ENCODE results near the gene EHD4.

EHD4 gene

DNA sequence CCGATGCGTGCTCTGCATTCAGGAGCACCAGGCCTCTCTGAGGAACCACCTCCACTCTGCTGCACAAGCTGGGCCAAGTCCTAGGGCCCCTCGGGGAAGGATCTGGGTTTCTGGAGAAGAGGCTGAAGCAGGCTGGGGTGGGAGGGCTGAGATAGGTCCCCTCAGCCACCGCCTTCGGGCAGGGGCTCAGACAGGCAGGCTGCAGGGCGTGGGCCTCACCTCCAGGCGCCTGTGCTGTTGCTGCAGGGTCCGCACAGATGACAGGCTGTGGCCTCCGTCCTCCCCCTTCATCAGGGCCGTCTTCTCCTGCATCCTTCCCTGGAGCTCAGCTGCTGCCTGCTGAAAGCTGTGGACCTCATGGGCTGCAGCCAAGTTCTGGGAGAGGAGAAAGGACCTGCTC is 118.5 kb downstream of the EHD4 start:
- H3K4me3 ChIP-seq (ENCODE audit: extremely low read depth, insufficient read depth, low read length, poor library complexity, severe bottlenecking) = no peak overlapping the region
- H3K9me3 ChIP-seq (ENCODE audit: control insufficient read depth, low read length) = no peaks in the 10 kb centered on the region
- WGBS, 2 experiments (ENCODE audit: insufficient coverage in 2 of 2) = 89 to 92% methylated on average over 8 to 10 of the region's 10 CpGs
- no peaks in the 10 kb centered on the region for H3K36me3 ChIP-seq (ENCODE audit: control insufficient read depth, insufficient read depth, low read length)
- no peaks in the 10 kb centered on the region for H3K4me1 ChIP-seq (ENCODE audit: control insufficient read depth, insufficient read depth, low read length, poor library complexity, severe bottlenecking)
- H3K27ac ChIP-seq (ENCODE audit: low read depth, low read length, severe bottlenecking) = no peak overlapping the region

DNA sequence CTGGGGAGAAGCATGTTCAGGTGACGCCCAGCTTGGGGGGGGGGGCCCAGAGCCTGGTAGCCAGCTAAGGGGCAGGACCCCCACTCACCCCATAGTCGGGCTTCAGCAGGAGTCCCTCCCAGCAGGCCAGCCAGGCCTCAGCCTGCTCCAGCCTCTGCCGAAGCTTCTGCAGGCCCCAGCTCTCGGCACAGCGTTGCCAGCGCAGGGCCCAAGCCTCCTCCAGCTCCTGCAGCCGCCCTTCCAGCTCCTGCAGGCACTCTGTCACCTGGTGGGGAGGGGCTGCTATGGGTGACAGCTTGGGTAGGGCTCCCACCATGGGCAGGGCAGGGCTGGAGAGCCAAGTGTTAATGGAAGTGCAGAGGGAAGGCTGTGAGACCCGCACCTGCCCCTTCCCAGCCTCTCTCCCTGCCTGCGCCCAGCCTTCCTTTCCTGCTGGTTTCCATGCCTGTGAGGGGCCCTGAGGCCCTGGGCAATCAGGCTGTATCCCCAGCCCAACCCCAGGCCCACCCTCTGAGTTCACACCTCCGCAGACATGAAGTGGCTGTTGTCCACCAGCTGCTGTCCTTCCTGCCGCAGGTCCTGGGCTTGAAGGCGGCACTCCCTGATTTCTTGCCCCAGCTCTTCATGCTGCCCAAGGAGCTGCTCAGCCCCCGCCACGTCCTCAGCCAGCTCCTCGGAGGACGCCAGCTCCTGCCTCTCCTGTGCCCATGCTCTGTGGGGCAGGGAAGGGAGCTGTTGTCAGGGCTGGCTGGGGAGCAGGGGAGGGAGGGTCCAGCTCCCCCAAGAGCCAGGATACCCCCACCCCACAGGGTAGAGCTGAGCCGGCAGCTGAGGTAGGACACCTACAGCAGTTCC is 119.4 kb downstream of the EHD4 start:
- 74 to 79% methylated on average over 11 to 14 of the region's 17 CpGs for WGBS, 2 experiments (ENCODE audit: insufficient coverage in 2 of 2)
- Histone ChIP-seq H3K9me3 (ENCODE audit: control insufficient read depth, low read length) (no peaks in the 10 kb centered on the region), H3K27ac (ENCODE audit: low read depth, low read length, severe bottlenecking) (no peak overlapping the region)

DNA sequence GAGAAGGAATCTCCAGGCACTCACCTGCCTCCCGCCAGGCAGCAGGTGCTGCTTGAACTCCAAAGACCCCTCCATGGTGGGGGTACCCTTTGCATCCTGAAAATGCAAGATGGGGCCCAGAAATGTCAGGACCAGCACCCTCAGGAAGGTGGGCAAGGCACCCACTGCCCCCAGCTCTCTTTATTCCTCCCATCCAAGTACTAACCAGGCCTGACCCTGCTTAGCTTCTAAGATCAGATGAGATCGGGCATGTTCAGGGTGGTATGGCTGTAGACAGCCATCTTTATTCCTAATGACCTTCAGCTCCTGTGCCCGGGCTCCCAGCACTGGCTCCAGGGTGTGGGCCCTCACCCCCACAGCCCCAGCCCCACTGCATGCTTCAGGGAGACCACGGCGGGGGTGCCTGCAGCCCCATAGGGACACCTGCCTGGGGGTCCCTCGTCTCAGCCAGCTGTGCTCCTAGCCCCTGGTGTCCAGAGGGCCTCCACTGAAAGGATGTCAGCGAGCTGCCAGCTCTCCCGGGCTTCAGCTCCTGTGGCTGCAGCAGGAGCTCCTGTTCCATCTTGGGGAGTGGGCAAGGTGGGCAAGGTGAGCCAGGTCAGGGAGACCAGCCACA is 120.5 kb downstream of the EHD4 start:
- Histone ChIP-seq H3K4me1 (ENCODE audit: control insufficient read depth, insufficient read depth, low read length, poor library complexity, severe bottlenecking) (no peaks in the 10 kb centered on the region), H3K4me3 (ENCODE audit: extremely low read depth, insufficient read depth, low read length, poor library complexity, severe bottlenecking) (no peak overlapping the region), H3K9me3 (ENCODE audit: control insufficient read depth, low read length) (no peaks in the 10 kb centered on the region), H3K36me3 (ENCODE audit: control insufficient read depth, insufficient read depth, low read length) (peaks cover 7% of the 10 kb centered on the region), H3K27ac (ENCODE audit: low read depth, low read length, severe bottlenecking) (no peak overlapping the region)
- WGBS, 2 experiments (ENCODE audit: insufficient coverage in 2 of 2) = 91 to 95% methylated on average over 5 to 6 of the region's 8 CpGs

More for the DNA sequence above, 119.4 kb downstream of the EHD4 start:
- Histone ChIP-seq H3K4me1 (ENCODE audit: control insufficient read depth, insufficient read depth, low read length, poor library complexity, severe bottlenecking) (no peaks in the 10 kb centered on the region), H3K4me3 (ENCODE audit: extremely low read depth, insufficient read depth, low read length, poor library complexity, severe bottlenecking) (no peak overlapping the region), H3K36me3 (ENCODE audit: control insufficient read depth, insufficient read depth, low read length) (peaks cover 3% of the 10 kb centered on the region)

DNA sequence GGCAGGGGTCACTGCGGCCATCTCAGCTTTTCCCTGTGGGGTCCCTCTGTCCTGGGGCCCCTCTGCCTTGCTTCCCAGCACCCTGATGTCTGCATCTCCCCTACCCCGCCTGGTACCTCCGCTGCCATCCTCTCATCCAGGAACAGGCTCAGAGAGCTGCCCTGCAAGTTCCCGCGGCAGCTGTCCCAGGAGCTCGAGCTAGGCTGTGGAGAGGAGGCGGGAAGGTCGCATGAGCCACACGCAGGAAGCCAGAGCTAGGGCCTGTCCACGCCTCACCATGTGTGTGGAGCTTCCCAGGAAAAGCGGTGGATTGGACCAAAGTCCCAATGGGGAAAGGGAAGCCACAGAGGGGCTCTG is 121.2 kb downstream of the EHD4 start:
- no peak overlapping the region for H3K27ac ChIP-seq (ENCODE audit: low read depth, low read length, severe bottlenecking)
- 85 to 89% methylated on average over 10 to 11 of the region's 11 CpGs for WGBS, 2 experiments (ENCODE audit: insufficient coverage in 2 of 2)
- peaks cover 12% of the 10 kb centered on the region for H3K36me3 ChIP-seq (ENCODE audit: control insufficient read depth, insufficient read depth, low read length)

DNA sequence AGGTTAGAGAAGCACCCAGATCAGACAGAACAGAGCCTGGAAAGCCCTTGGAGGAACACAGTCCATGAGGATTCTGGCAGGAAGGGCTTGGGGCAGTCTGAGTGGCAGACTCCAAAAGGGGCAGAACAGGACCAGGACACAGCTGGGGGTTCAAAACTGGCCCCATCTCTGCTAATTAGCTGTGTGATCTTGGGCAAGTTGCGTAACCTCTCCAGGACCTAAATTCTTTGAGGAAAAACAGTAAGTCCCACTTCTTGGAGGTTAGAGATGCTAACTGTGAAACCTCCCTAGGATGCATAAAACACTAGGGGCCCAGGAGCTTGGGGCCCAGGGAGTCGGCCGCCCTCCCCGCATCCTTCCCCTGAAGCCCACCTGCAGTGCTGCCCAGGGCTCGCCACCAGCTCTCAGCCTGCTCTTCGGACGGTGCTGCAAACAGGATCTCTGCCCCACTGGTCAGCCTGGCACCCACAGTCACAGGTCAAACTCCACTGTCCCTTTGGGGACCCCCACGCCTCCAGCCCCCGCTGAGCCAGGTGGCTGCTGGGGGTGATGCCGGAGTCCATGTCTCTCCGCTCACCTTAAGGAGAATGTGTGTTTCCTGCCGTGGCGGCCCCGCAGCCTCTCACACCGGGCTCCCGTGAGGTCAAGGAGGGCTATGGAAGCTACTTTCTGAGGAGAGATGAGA is 121.7 kb downstream of the EHD4 start:
- no peak overlapping the region for H3K27ac ChIP-seq (ENCODE audit: low read depth, low read length, severe bottlenecking)
- H3K9me3 ChIP-seq (ENCODE audit: control insufficient read depth, low read length) = no peaks in the 10 kb centered on the region
- H3K4me3 ChIP-seq (ENCODE audit: extremely low read depth, insufficient read depth, low read length, poor library complexity, severe bottlenecking) = no peak overlapping the region
- peaks cover 12% of the 10 kb centered on the region for H3K36me3 ChIP-seq (ENCODE audit: control insufficient read depth, insufficient read depth, low read length)
- no peaks in the 10 kb centered on the region for H3K4me1 ChIP-seq (ENCODE audit: control insufficient read depth, insufficient read depth, low read length, poor library complexity, severe bottlenecking)
- 93 to 96% methylated on average over 11 to 13 of the region's 16 CpGs for WGBS, 2 experiments (ENCODE audit: insufficient coverage in 2 of 2)

More for the DNA sequence above, 121.2 kb downstream of the EHD4 start:
- Histone ChIP-seq H3K4me1 (ENCODE audit: control insufficient read depth, insufficient read depth, low read length, poor library complexity, severe bottlenecking) (no peaks in the 10 kb centered on the region), H3K9me3 (ENCODE audit: control insufficient read depth, low read length) (no peaks in the 10 kb centered on the region), H3K4me3 (ENCODE audit: extremely low read depth, insufficient read depth, low read length, poor library complexity, severe bottlenecking) (no peak overlapping the region)

DNA sequence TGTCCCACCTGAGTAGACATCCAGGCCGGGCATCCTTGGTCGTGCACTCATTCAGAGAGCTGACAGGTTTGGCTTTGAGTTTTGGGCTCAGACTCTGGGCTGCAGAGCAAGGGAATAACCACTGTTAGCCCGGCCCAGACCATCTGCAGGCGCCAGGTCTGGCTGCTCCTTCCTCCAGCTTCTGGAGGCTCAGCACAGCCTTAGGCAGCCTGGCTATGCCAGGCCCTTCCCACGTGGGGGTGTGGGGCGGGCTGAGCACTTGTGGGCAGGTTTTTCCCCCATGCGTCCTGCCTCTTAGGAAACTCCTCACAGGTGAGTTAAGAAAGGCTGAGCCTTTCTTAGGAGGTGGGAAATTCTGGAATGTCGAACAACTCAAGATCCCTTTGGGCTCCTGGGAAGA is 122.5 kb downstream of the EHD4 start:
- Histone ChIP-seq H3K36me3 (ENCODE audit: control insufficient read depth, insufficient read depth, low read length) (peaks cover 12% of the 10 kb centered on the region), H3K27ac (ENCODE audit: low read depth, low read length, severe bottlenecking) (no peak overlapping the region), H3K9me3 (ENCODE audit: control insufficient read depth, low read length) (no peaks in the 10 kb centered on the region), H3K4me3 (ENCODE audit: extremely low read depth, insufficient read depth, low read length, poor library complexity, severe bottlenecking) (no peak overlapping the region), H3K4me1 (ENCODE audit: control insufficient read depth, insufficient read depth, low read length, poor library complexity, severe bottlenecking) (no peaks in the 10 kb centered on the region)
- 81 to 89% methylated on average over 6 to 8 of the region's 8 CpGs for WGBS, 2 experiments (ENCODE audit: insufficient coverage in 2 of 2)

DNA sequence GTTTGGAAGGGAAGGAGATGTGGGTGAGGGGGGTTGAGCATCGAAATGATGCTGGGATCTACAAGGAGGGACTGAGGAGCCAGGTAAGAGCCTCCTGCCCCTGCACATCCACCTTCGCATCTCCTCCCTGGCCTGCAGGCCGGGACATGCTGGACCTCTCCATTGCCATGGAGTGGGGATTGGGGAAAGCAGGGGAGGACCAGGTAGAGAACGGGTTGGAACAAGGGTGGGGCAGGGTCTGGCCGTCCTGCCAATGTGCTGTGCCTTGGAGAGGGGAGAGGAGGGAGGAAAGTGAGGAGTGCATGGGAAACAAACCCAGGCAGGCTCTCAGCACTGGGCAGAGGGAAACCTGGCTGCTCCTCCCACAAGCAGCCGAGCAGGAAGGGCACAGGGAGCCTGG is 123.2 kb downstream of the EHD4 start:
- WGBS, 2 experiments (ENCODE audit: insufficient coverage in 2 of 2) = 91 to 92% methylated on average over 3 to 5 of the region's 6 CpGs
- Histone ChIP-seq H3K4me1 (ENCODE audit: control insufficient read depth, insufficient read depth, low read length, poor library complexity, severe bottlenecking) (no peaks in the 10 kb centered on the region), H3K9me3 (ENCODE audit: control insufficient read depth, low read length) (no peaks in the 10 kb centered on the region), H3K27ac (ENCODE audit: low read depth, low read length, severe bottlenecking) (no peak overlapping the region), H3K4me3 (ENCODE audit: extremely low read depth, insufficient read depth, low read length, poor library complexity, severe bottlenecking) (no peak overlapping the region), H3K36me3 (ENCODE audit: control insufficient read depth, insufficient read depth, low read length) (peaks cover 12% of the 10 kb centered on the region)

DNA sequence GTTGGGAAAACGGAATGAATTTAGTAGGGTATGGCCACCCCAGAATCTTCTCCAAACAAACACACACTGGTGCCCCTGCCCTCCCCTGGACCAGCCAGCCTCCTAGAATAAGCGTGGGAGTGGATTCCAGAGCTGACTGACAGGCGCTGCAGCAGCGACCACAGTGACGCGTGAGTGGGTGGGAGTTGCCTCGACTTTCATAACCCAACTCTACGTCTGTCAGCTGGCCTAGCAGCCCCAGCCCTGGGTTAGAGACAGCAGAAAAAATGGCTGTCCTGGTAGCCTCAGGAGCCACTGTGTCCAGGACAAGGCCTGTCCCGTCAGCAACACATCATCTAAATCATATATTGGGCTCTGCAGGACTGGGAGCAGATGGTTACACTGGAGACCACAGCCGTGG is 123.7 kb downstream of the EHD4 start:
- no peak overlapping the region for H3K4me3 ChIP-seq (ENCODE audit: extremely low read depth, insufficient read depth, low read length, poor library complexity, severe bottlenecking)
- WGBS, 2 experiments (ENCODE audit: insufficient coverage in 2 of 2) = 93 to 96% methylated on average over 7 to 10 of the region's 10 CpGs
- H3K36me3 ChIP-seq (ENCODE audit: control insufficient read depth, insufficient read depth, low read length) = peaks cover 12% of the 10 kb centered on the region
- no peak overlapping the region for H3K27ac ChIP-seq (ENCODE audit: low read depth, low read length, severe bottlenecking)
- H3K4me1 ChIP-seq (ENCODE audit: control insufficient read depth, insufficient read depth, low read length, poor library complexity, severe bottlenecking) = no peaks in the 10 kb centered on the region
- H3K9me3 ChIP-seq (ENCODE audit: control insufficient read depth, low read length) = no peaks in the 10 kb centered on the region

DNA sequence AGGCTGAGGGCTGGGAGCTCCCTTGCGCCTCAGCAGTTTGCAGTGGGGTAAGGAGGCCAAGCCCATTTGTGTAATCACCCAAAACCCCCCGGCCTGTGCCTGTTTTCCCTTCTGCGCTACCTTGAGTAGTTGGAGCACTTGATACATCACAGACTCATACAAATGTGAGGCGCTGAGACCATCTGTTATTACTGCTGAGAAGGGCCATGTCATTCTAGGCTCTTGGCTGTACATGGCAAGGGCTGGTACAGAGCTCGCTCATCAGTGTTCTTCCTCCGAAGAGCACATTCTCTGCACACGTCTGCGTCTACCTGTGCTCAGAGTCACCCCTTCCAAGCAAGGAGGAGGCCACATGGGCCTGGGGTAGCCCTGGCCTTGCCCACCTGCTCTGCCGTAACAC is 124.4 kb downstream of the EHD4 start:
- Histone ChIP-seq H3K9me3 (ENCODE audit: control insufficient read depth, low read length) (no peaks in the 10 kb centered on the region), H3K36me3 (ENCODE audit: control insufficient read depth, insufficient read depth, low read length) (peaks cover 12% of the 10 kb centered on the region), H3K4me1 (ENCODE audit: control insufficient read depth, insufficient read depth, low read length, poor library complexity, severe bottlenecking) (no peaks in the 10 kb centered on the region), H3K27ac (ENCODE audit: low read depth, low read length, severe bottlenecking) (no peak overlapping the region), H3K4me3 (ENCODE audit: extremely low read depth, insufficient read depth, low read length, poor library complexity, severe bottlenecking) (no peak overlapping the region)
- 83 to 96% methylated on average over 8 to 9 of the region's 9 CpGs for WGBS, 2 experiments (ENCODE audit: insufficient coverage in 2 of 2)

DNA sequence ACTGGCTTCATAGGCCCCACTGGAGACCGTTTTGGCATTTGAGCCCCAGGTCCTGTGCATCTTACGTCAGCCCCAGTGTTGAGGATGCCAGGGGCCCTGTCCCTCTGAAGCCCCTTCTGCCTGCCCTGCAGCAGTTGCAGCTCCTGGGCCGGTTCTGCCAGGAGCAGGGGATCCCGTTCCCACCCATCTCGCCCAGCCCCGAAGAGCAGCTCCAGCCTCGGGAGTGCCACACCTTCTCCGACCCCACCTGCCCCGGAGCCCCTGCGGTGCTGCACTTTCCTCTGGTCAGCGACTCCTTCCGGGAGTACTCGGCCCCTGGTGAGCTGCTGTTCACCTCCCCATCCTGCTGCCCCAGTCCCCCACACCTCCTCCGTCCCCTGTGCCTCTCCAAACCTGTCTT is 125.2 kb downstream of the EHD4 start:
- Histone ChIP-seq H3K27ac (ENCODE audit: low read depth, low read length, severe bottlenecking) (no peak overlapping the region), H3K4me1 (ENCODE audit: control insufficient read depth, insufficient read depth, low read length, poor library complexity, severe bottlenecking) (no peaks in the 10 kb centered on the region), H3K4me3 (ENCODE audit: extremely low read depth, insufficient read depth, low read length, poor library complexity, severe bottlenecking) (no peak overlapping the region), H3K36me3 (ENCODE audit: control insufficient read depth, insufficient read depth, low read length) (peaks cover 12% of the 10 kb centered on the region), H3K9me3 (ENCODE audit: control insufficient read depth, low read length) (no peaks in the 10 kb centered on the region)
- 94 to 96% methylated on average over 13 to 14 of the region's 14 CpGs for WGBS, 2 experiments (ENCODE audit: insufficient coverage in 2 of 2)

All from mesodermal cell (in vitro differentiated cells).